ENCODE measurements around the gene TRIP12. TPM values are rescaled to one million over a fixed set of nuclear protein-coding genes. Genes with fewer than 3 reads are reported as not detected.
"Not testable (repeated sequence)": the region's sequence is repeated elsewhere in the genome, so short reads cannot be mapped to it uniquely, and the experiment has no call there.

The TRIP12 gene
- total RNA-seq (2022), result 221 and 265 TPM in 2 replicates
- percentile 95 among the genes with signal in this experiment for Bru-seq, nascent RNA
- percentile 94 among the genes with signal in this experiment for BruChase-seq, experiment 1, labeled RNA remaining after a 6-hour chase
- BruChase-seq, experiment 2, labeled RNA remaining after a 2-hour chase, result percentile 93 among the genes with signal in this experiment
- long read RNA-seq, partial matches to known transcripts, result 28 of 105 reads
- long read RNA-seq, other reads (novel, unspliced or antisense), result 77 of 105 reads

GRCh38 chr2:229921892-229922448, at the start of gene TRIP12:
TRIP12 (minus strand) TSS chr2:229922009; CDS start chr2:229880079, 41,930 bp downstream.
- peaks cover 35% of the 10 kb centered on the region for H3K36me3 Mint-ChIP-seq (ENCODE audit: insufficient read depth, unreplicated experiment)
- POLR2A ChIA-PET, result interaction anchor here (0.6 to 4.5 kb wide), 23 partner anchors 9 to 1543 kb away, joined by 3 to 54 read pairs (median 3); partner anchors contain the start of genes SP110 and SP140L
- DNase-seq (ENCODE audit: unreplicated experiment), result peak; percentile 95
- peak within 1 kb of the TSS; percentile 94 for H3K4me3 Mint-ChIP-seq (ENCODE audit: unreplicated experiment)
- H3K27ac Mint-ChIP-seq (ENCODE audit: low read depth, unreplicated experiment), result peak within 1 kb of the TSS; percentile 97
- TF ChIP-seq CTCF (IDR thresholded peaks at IDR 0.05; ENCODE audit: unreplicated experiment), result no peak
- H3K4me1 Mint-ChIP-seq (ENCODE audit: insufficient read depth, unreplicated experiment), result peaks cover 19% of the 10 kb centered on the region
- no TSS peak for BruUV-seq (replicated peaks)
- no peaks in the 10 kb centered on the region for H3K9me3 Mint-ChIP-seq (ENCODE audit: unreplicated experiment)
- CTCF ChIA-PET, result interaction anchor here (0.6 to 2.4 kb wide), 5 partner anchors 11 to 121 kb away, joined by 3 to 7 read pairs (median 4); no protein-coding TSS in a partner anchor
- no peaks in the 10 kb centered on the region for H3K27me3 Mint-ChIP-seq (ENCODE audit: insufficient read depth, unreplicated experiment)
- intact Hi-C loops (cut with micrococcal nuclease), result loop anchor here (2.0 kb wide), 1 partner anchor 121 kb away; no protein-coding TSS in a partner anchor

- POLR2A ChIA-PET, result interaction anchor here (0.6 to 0.7 kb wide), 4 partner anchors 41 to 647 kb away, joined by 3 to 4 read pairs (median 4); no protein-coding TSS in a partner anchor
- no peak for TF ChIP-seq CTCF (IDR thresholded peaks at IDR 0.05; ENCODE audit: unreplicated experiment)
- Mint-ChIP-seq H3K27me3 (ENCODE audit: insufficient read depth, unreplicated experiment) (no peaks in the 10 kb centered on the region), H3K36me3 (ENCODE audit: insufficient read depth, unreplicated experiment) (no peaks in the 10 kb centered on the region), H3K9me3 (ENCODE audit: unreplicated experiment) (no peaks in the 10 kb centered on the region), H3K27ac (ENCODE audit: low read depth, unreplicated experiment) (no peak overlapping the region), H3K4me3 (ENCODE audit: unreplicated experiment) (no peak overlapping the region), H3K4me1 (ENCODE audit: insufficient read depth, unreplicated experiment) (no peaks in the 10 kb centered on the region)
- BruUV-seq (replicated peaks), result no TSS peak
- DNase-seq (ENCODE audit: unreplicated experiment), result no peak
- CTCF ChIA-PET, result interaction anchor here (0.7 kb wide), 1 partner anchor 36 kb away, joined by 5 read pairs; no protein-coding TSS in a partner anchor
- intact Hi-C loops (cut with micrococcal nuclease), result no loop called here
These were observed 49.5 kb upstream of the TRIP12 start for GRCh38 chr2:229971298-229971790.

GRCh38 chr2:229970406-229970805, 48.6 kb upstream of the TRIP12 start:
- H3K27me3 Mint-ChIP-seq (ENCODE audit: insufficient read depth, unreplicated experiment), result no peaks in the 10 kb centered on the region
- H3K9me3 Mint-ChIP-seq (ENCODE audit: unreplicated experiment), result no peaks in the 10 kb centered on the region
- no peak overlapping the region for H3K4me3 Mint-ChIP-seq (ENCODE audit: unreplicated experiment)
- no peak for DNase-seq (ENCODE audit: unreplicated experiment)
- no peaks in the 10 kb centered on the region for H3K36me3 Mint-ChIP-seq (ENCODE audit: insufficient read depth, unreplicated experiment)
- POLR2A ChIA-PET, result no interaction called here
- no peaks in the 10 kb centered on the region for H3K4me1 Mint-ChIP-seq (ENCODE audit: insufficient read depth, unreplicated experiment)
- intact Hi-C loops (cut with micrococcal nuclease), result no loop called here
- TF ChIP-seq CTCF (IDR thresholded peaks at IDR 0.05; ENCODE audit: unreplicated experiment), result no peak
- H3K27ac Mint-ChIP-seq (ENCODE audit: low read depth, unreplicated experiment), result no peak overlapping the region
- CTCF ChIA-PET, result interaction anchor here (0.6 kb wide), 1 partner anchor 489 kb away, joined by 4 read pairs; no protein-coding TSS in a partner anchor
- no TSS peak for BruUV-seq (replicated peaks)

- H3K27ac Mint-ChIP-seq (ENCODE audit: low read depth, unreplicated experiment), result no peak overlapping the region
- no peaks in the 10 kb centered on the region for H3K36me3 Mint-ChIP-seq (ENCODE audit: insufficient read depth, unreplicated experiment)
- POLR2A ChIA-PET, result no interaction called here
- no peaks in the 10 kb centered on the region for H3K4me1 Mint-ChIP-seq (ENCODE audit: insufficient read depth, unreplicated experiment)
- H3K4me3 Mint-ChIP-seq (ENCODE audit: unreplicated experiment), result no peak overlapping the region
- BruUV-seq (replicated peaks), result no TSS peak
- DNase-seq (ENCODE audit: unreplicated experiment), result no peak
- H3K27me3 Mint-ChIP-seq (ENCODE audit: insufficient read depth, unreplicated experiment), result no peaks in the 10 kb centered on the region
- TF ChIP-seq CTCF (IDR thresholded peaks at IDR 0.05; ENCODE audit: unreplicated experiment), result no peak
- CTCF ChIA-PET, result interaction anchor here (0.6 kb wide), 1 partner anchor 490 kb away, joined by 4 read pairs; no protein-coding TSS in a partner anchor
- H3K9me3 Mint-ChIP-seq (ENCODE audit: unreplicated experiment), result no peaks in the 10 kb centered on the region
- intact Hi-C loops (cut with micrococcal nuclease), result no loop called here
These were observed 48.1 kb upstream of the TRIP12 start for GRCh38 chr2:229969921-229970320.

DNA sequence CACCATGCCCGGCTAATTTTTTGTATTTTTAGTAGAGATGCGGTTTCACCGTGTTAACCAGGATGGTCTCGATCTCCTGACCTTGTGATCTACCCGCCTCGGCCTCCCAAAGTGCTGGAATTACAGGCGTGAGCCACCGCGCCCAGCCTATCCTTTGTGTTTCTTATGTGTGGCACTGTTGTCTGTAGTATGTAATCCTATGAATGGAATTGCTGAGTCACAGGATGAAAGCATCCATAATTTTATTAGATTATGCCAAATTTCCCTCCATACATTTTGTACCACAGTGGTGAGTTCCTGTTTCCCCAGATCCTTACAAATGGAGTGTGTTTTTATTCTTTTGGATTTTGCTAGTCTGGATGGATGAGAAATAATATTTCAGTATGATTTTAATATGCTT, 41.8 kb upstream of the TRIP12 start:
- H3K27me3 Mint-ChIP-seq (ENCODE audit: insufficient read depth, unreplicated experiment); H3K27ac Mint-ChIP-seq (ENCODE audit: low read depth, unreplicated experiment); H3K9me3 Mint-ChIP-seq (ENCODE audit: unreplicated experiment); BruUV-seq (replicated peaks); H3K4me3 Mint-ChIP-seq (ENCODE audit: unreplicated experiment); POLR2A ChIA-PET; intact Hi-C loops (cut with micrococcal nuclease); CTCF ChIA-PET; H3K4me1 Mint-ChIP-seq (ENCODE audit: insufficient read depth, unreplicated experiment); DNase-seq (ENCODE audit: unreplicated experiment); H3K36me3 Mint-ChIP-seq (ENCODE audit: insufficient read depth, unreplicated experiment): not testable (repeated sequence)
